NCI-H1417 (cell line): ENCODE measurements around the gene PPP1R13B.
"Not testable (repeated sequence)": the region's sequence is repeated elsewhere in the genome, so short reads cannot be mapped to it uniquely, and the experiment has no call there.

ENCODE experiments used
- DNase-seq, 3 experiments: peaks; one replicate each; lab custom pipeline; 2025; lab: John Stamatoyannopoulos, UW

PPP1R13B gene

DNA sequence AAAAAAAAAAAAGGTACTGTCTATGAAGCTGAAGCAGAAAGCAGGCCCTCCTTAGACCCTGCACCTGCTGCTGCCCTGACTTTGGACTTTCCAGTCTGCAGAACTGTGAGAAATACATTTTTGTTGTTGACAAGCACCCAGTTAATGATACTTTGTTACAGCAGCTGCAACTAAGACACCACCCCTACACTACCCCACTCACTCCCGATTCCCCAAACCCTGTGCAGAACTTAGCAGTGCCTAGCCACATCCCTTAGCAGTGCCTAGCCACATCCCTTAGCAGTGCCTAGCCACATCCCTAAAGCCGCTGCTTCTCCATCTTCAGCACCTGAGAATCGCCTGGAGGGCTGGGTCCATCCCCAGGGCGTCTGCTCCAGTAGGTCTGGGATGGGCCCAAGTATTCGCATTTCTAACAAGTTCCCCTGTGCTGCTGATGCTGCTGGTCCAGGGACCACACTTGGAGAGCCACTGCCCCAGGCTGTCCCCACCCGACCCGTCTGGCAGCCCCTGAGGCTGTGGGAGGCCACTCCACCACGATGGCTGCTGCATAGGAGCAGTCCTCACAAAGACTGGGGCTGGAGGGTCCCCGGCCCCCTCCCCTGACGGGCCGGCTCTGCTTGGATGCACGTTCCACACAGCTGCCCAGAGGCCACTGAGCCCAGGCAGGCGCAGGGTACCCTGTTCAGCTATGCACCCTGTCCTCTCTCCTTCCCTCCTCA, 10.8 kb upstream of the PPP1R13B start:
- no peak for DNase-seq

DNA sequence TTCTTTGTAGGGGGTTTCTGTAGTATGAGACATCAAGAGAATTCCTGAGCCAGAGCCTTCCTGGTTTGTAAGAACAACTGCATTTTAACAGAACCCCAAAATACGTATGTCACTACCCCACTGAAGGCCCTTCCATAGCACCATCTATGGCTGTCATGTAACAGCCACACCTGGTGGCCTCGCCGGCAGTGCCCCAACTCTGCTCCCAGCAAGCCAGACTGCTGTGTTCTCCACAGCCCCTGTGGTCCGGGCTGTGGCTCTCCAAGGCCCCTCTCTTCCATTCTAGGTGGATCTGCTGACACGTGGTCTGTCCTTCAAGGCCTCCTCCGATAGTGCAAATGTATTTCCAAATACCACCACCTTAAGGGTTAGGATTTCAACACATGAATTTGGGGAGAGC, 9.9 kb upstream of the PPP1R13B start:
- DNase-seq, result no peak

DNA sequence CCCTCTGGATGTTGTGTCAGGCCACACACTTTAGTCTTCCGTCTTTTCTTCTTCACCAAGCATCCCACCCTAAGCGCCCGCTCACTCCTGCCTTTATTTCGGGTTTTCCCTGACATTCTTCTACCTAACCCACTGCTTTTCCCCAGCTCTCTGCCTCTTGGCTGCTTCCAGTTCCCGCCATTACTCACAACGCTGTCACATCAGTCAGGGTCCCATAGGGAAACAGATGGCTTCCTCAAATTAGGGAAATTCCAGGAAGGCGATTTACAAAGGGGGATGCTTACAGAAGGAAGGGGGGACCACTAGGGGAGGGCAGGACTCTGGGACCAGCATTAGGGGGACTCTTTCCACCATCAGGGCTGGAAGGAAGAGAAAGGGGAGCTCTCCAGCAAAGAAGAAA, 9.2 kb upstream of the PPP1R13B start:
- DNase-seq, result no peak

DNA sequence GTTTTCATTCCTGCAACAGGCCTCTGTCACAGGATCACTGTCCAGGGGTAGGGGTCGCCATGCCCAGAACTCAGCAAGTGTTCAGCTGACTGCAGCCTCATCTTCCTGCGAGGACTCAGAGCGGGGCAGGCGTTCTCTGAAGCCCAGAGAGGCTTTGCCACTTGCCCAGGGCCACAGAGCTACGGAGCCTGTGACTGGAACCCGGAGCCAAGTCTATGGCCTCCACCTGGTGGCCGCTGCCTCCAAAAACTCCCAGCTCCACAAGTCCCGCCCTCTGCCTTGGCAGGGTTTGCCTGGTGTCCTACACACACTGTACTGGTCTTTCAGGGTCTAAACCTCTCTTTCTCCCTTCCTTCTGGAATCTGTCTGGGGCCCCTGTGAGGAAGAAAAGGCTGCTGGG, 8.7 kb upstream of the PPP1R13B start:
- DNase-seq, result peak in 1 of 3 experiments; percentile 10

DNA sequence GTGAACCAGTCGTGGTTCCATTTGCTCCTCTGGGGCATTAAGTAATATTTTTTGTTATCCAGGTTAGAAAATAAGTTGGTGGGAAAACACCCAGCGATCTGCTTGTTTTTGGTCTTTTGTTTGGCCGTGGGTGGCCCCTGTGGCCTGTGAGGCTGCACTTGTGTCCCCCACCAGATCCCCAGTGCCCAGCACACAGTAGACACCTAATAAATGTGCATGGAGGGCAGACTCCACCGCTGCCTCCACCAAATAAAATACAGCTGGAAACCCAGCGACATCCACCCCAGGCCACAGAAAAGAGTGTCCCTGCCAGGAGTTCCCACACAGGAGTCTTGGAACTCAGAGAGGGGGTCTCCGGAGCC, 8.3 kb upstream of the PPP1R13B start:
- no peak for DNase-seq

DNA sequence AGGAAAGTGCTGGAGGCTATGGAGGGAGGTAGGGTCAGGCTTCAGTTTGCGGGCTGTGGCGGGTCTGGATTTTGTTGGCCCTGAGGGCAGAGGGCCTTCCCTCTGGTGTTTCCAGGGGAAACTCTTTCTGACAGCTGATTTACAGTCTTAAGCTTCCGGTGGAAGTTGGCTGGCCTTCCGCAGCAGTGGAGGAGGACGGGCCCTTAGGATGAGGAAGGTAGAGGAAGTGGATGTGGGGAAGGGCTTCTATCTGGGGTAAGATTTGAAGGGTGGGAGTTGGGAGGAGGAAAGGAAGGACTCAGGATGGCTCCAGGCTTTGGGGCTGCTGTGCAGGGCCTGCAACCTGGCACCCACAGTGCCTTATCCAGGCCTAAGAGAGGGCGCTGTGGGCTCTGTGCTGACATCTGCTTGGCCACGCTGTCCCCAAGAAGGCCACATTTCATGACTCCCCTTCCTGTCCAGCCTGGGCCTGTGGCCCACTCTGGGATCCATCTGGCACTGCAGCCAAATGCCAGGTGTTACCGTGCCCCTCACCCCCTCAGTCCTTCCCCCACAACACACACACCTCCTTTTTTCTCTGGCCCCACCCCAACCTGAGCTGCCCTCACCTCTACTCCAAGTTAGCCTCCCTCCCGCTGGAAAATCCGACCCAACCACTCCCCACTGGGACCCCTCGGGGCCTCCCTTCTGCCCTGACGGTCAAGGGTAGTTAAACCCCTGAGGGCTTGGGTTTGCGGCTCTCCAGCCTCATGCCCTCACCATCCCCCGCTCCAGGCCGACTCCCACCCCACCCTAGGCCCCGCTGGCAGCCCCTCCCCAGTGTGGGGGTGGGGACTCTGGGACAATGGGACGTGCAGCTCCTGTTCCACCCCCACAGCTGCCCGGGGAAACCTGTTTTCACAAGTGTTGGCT, 7.7 kb upstream of the PPP1R13B start:
- DNase-seq, result peak; percentile 86 to 95 (median 89)

DNA sequence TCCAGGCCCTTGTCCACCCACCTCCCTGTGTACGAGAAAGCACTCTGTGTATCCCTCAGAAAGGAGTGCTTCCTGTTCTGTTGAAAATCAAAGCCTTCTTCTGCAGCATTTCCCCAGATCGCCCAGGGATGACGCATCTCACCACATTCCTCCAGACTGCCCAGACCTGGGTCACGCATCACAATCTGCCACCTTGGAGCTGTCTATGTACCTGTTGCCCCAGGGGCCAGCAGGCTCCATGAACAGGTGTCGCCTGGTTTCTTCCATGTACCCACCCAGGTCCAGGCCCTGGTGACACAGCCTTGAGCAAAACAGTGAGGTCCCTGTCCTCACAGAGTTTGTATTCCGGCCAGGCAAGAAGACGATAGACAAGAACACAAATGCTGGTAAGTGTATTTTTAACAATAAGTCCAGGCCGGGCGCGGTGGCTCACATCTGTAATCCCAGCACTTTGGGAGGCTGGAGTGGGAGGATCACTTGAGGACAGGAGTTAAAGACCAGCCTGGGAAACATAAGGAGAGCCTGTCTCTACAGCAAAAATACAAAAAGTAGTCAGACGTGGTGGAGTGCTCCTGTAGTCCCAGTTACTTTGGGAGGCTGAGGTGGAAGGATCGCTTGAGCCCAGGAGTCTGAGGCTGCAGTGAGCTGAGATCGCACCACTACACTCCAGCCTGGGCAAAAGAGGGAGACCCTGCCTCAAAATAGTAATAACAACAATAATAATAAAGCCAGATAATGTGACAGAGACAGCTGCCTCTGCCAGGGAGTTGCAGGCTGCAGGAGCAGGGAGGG, 6.8 kb upstream of the PPP1R13B start:
- DNase-seq, result no peak

DNA sequence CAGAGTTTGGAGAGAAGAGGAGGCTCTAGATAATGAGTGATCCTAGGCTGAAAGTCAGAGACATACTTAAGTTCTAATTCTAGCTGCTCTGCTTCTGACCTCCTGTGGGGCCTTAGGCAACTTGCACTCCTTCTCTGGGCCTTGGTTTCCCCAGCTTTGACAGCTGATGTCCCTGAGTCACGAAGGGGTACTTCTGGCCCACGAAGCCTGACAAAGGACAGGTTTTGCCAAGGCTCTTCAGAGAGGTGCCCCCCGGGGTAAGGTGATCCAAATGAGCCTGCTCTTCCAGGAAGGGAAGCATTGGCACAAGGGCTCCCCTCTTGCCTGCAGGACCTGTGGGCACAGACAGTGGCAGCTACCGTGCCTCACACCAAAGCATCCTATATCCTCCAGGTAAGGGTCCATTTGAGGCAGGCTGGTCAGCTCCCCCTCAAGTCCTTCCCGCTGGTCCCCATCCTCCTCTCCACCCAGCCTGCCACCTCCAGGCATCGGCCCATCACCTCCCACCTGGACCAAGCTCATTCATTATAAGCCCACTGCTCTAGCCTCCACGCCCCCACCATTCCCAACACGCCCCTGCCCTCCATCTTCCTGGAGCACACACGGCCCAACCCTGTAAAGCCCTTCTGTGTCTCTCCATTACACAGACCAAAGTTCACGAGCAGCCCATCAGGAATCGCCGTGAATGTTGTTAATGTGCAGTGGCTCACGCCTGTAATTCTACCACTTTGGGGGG, 1.9 kb upstream of the PPP1R13B start:
- no peak for DNase-seq

DNA sequence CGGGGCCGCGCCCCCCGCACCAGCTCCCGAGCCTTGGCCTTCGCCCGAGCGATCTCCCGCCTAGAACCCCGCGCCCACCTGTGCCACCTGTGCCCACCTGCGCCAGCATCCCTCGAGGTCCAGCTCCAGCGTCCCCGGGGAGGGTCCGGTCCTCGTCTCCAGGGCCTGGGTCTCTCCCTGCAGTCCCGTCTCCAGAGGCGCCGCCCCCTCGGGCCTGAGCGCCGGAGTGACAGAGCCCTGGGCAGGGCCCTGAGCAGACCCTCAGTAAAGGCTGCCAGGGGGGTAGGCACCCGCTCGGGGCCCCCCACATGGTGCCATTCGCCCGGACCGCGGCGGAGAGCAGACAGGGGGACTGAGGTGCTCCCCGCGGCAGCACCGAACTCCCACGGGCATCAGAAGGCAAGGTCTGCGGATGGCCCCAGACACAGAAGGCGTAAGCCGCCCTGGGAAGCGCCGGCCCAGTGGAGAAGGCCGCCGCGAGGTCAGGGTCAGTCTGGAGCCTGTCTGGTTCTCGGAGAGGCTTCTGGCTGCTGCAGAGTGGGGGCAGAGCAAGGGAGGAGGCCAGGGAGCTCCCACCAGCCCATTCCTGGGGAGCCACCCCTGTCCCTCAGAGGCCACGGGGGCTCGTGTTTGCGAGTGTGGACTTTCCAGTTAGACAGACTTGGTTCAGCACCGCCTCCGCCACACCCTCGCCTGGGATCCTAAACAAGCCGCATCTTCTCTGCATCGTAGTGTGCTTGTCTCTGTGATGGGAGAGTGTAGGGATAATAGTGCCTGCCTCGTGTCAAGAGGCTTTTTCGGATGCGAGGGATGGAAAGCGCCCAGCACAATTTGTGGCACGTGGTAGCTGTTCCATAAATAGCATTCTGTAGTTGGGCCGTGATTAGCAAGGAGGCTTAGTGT, 1.1 kb upstream of the PPP1R13B start:
- peak in 2 of 3 experiments; percentile 77 for DNase-seq

DNA sequence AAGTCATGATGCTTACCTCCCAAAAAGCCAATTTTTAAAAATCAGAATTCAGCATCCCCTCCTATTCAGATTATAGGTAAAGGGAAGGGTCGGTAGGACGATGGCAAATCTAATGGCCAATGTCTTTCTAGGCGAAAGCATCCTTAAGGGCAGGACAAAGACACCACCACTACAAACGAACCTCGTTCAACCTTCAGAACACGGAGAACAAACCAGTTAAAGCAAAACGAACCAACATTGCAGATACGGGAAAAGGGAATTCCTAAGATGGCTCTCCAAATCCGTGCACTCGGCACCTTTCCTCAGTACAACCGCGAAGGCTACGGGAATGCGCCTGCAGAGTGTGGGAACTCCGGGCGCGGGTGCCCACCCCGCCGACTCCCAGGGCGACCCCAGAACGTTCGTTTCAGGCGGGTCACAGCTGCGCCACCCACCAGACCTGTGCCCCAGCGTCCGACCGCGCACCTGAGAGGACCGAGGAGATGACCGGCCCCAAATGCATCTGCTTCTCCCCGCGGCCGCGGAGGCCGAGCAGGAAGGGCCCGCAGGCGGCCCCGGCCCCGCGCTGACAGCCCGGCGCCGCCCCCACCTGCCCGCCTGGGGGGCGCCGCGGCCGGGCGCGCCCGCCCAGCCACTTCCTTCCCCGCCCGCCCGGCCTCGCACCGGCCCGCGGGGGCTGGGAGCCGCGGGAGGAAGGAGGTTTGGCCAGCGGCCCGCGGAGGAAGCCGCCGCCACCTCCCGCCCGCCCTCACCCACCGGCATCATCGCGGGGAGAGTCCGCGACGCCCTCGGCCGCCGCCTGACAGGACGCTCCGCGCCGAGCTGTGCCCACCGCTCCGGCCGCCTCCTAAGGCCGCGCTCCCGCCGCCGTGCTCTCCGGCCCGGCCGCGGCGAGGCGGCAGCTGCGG, 578 bp downstream of the PPP1R13B start:
- peak; percentile 51 to 75 (median 70) for DNase-seq

DNA sequence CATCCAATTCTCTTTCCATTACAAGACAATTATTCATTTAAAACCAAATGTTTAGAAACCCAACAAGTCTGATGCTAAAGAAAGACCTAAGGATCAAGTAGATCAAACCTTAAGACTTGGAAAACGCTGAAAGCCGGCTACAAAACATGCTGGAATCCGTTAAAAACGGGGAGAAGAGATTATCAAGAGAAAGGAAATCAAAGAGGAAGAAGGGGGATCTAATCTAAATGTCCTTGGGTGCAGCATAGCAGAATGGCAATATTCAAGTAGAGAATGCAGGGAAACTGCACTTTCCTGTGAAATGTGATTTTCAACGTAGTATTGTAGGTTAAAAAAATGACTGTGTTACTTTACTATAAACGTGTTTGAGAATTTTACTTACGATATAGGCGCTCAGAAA, 1.3 kb downstream of the PPP1R13B start:
- DNase-seq, result peak in 1 of 3 experiments; percentile 45

DNA sequence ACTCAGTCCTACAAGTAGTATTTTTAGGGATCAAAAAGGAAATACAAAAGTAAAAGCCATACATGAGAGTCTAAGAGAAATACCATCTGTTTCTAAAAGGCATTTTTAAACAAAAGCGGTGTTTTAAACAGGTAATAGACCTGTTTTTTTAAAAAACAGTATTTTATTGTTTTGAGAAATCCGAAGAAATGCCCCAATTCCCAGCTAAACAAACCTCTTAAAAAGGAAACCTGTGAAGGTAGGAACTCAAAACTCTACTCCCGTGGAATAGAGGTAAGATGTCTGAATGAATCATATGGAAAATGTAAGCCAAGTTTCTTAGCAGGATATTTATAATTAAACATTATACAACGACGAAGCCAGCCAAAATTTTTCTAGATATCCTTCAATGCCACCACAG, 2.0 kb downstream of the PPP1R13B start:
- DNase-seq, result no peak

DNA sequence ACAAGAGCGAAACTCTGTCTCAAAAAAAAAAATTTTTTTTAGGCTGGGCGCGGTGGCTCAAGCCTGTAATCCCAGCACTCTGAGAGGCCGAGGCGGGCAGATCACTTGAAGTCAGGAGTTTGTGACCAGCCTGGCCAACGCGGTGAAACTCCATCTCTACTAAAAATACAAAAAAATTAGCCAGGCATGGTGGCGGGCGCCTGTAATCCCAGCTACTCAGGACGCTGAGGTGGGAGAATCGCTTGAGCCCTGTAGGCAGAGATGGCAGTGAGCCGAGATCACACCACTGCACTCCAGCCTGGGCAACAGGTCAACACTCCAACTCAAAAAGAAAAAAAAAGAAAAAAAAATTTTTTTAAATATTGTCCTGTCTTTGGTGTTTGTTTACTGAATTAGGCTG, 6.1 kb downstream of the PPP1R13B start:
- DNase-seq, result not testable (repeated sequence)

DNA sequence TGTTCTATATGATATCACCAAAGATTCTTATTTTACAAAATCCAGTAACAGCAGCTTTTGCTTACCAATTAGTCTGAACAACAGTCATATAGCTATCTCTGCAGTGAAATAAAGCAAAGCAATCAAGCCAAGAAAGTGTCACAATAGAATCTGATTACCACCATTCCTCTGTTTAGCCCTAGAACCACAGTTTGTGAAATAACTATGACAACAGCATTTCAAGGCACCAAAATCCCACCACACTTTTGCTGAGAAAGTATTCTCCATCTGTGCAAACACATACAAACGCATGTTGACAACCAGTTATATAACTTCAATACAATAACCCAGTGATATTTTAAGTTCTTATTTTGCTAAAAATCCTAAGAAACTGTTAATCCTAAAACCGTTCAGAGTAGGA, 7.4 kb downstream of the PPP1R13B start:
- no peak for DNase-seq

DNA sequence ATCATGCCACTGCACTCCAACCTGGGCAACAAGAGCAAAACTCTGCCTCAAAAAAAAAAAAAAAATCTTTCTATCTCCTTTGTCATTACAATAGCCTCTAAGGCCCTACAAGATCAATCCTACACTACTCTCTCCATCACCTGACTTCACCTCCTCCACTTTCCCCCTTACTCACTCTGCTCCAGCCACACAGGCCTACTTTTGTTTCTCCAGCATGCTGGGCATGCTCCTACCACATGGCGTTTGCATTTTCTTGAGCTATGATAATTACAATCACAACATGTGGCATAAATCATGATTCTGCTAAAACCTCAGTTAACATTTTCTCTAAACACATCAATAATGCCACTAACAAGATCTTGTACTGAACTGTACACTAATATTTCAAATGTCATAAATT, 7.8 kb downstream of the PPP1R13B start:
- DNase-seq, result no peak

DNA sequence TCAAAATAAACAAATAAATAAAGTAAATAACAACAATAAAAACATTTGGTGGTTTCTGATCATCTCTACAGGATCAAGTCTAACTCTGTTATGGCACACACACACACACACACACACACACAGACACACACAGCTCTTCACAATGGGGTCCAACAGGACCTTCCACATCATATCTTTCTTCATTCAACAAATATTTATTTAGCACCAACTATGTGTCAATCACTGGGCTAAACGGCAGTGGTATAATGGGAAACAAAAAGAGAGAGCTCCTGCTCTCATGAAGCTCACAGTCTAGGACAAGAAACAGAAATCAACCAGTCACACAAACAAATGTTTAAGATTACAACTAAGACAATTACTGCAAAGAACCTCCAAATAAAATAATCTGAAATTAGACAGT, 9.3 kb downstream of the PPP1R13B start:
- no peak for DNase-seq

DNA sequence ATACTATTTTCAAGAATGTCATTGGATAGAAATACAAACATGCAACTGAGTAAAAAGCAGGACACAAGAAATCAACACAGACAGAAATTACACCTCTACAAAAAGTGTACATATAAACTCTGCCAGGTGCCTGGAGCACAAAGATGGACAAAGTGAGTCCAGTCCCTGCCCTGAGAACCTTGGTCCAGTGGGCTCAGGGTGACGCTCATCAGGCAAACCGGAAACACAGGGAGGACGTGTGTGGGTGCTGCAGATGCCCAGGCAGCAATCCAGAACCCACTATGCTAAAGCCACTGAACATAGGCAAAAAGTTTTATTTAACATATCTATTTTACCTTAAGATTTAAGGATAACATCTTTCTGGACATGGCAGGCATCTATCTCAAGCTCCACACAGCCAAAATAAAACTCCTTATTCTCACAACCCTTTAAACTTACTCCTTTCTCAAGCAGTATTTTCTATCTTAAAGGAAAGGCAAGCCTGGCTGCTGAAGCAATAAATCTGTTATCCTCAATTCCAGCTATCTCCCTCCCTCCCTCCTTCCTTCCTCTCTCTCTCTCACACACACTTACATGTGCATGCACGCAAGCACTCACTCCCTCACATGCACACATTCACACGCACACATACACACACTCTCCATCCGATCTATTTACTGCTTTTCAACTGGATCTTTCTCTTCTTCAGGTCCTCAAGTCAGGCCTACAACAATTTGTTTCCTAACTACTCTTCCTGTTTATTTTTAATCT, 10.2 kb downstream of the PPP1R13B start:
- no peak for DNase-seq

DNA sequence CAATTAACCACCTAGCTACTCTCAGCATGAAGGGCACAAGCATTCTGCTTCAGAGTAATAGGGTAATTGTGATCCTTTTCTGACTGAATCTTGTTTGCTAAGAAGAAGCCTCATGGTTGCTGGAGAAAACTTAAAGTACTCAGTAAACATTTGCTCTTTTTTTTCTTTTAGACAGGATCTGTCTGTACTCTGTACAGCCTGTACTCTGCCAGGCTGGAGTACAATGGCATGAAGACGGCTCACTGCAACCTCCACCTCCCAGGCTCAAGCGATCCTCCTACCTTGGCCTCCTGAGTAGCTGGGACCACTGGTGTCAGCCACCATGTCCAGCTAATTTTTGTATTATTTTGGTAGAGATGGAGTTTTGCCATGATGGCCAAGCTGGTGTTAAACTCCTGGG, 12.4 kb downstream of the PPP1R13B start:
- no peak for DNase-seq

DNA sequence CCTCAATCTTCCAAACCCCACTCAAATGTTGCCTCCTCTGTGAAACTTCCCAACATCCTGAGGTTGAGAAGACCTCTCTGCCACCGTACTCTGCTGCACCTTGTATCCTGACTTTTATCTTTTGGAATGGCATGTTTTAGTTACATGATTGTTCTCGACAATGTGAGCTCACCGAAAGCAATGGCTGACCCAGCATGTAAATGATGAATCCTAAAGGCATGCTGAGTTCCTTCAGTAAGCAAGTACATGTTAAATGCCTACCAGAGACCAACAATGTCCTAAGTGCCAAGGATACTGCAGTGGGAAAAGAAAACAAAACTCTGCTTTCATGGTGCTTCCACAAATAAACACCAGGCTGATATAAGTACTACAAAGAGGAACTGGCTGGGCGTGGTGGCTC, 13.7 kb downstream of the PPP1R13B start:
- DNase-seq, result no peak
